HG03565 (cell line): ENCODE measurements around the gene DYSF.

ENCODE experiments used
- ATAC-seq: cut with Tn5 transposase; IDR thresholded peaks from one replicate; pipeline ENCODE4 v1.9.1; 2021; ENCODE audit warnings: mild to moderate bottlenecking, moderate library complexity; ENCODE audit not compliant: unreplicated experiment

Gene DYSF

GRCh38 chr2:71455741-71456569, 2.6 kb downstream of the DYSF start:
- ATAC-seq: no peak

DNA sequence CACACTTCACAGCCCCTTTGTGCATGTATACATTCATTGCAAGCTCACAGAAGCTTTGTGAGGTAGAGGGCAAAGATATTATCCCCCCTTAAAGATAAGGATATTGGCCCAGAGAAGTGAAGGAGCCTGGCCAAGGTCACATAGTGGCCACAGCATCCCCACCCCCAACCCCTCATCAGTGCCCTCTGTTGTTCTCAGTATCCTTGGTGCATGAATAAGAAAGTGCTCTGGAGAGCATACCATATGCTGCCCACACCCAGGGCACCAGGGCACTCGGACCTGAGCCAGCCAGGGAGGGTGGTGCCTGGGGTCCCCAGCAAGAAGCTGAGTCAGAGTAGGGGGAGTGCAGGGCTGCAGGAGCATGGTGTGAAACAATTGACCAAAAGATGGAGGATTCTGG, 3.3 kb downstream of the DYSF start:
- no peak for ATAC-seq

GRCh38 chr2:71457123-71457915, 4.0 kb downstream of the DYSF start:
- no peak for ATAC-seq

DNA sequence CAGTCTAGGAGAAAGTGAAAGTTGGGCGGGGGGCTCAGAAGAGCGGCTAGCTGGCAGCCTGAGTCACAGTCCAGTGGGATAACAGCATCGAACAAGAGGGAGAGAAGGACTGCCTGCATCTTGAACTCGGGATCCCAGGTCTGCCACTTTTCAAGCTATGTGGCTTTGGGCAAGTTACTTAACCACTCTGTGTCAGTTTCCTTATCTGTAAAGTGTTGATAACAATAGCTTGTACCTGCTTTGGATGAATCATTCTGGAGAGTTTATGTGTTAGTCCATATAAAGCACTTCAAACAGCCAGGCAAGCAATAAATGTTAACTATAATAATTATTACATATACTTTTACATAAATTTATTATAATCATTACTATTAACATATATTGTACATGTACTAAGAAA, 4.6 kb downstream of the DYSF start:
- no peak for ATAC-seq

DNA sequence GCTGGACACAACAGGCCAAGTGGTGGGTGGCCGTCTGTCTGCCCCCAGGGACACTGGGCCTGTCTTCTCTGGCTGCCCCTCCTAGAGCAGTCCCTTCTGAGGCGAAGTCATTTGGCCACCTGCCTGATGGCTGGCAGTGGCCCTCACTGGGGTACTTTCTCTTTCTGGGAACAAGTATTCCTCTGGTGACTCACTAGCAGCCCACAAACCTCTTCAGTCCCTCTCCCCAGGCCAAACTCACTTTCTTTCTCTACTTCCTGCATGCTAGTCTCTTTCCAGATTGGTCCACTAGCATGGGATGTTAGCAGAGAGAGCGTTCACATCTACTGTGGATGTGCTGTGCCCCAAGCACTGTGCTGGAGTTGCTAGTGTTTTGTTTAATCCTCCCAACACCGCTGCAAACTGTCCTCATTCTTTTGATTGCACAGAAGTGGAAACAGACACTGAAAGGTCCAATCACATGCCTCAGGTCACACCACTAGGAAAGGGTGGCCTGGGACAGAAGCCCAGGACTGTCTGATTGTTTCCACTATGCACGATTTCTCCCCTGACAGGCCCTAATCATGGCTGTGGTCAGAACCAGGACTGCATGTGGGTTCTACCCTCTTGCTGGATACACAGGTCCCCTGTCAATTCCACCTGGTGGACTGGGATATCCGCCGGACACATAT, 5.2 kb downstream of the DYSF start:
- ATAC-seq: no peak

- no peak for ATAC-seq
Measured at GRCh38 chr2:71459084-71459431, 5.7 kb downstream of the DYSF start.

DNA sequence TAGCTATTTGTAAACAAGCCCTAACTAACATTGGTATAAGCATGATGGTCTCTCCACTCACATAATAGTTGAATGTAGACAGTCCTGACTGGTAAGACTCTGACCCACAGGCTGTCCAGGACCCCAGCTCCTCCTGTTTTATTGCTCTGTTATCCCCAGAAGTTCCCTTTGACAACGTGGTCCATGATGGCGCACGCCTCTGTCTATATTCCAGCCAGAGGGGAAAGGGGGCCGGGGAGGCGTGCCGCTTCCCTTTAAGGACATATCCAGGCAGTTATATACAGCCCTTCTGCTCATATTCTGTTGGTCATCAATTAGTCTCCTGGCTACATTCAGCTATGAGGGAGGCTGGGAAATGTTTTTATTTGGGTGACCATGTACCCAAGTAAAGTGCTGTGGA, 6.7 kb downstream of the DYSF start:
- no peak for ATAC-seq

DNA sequence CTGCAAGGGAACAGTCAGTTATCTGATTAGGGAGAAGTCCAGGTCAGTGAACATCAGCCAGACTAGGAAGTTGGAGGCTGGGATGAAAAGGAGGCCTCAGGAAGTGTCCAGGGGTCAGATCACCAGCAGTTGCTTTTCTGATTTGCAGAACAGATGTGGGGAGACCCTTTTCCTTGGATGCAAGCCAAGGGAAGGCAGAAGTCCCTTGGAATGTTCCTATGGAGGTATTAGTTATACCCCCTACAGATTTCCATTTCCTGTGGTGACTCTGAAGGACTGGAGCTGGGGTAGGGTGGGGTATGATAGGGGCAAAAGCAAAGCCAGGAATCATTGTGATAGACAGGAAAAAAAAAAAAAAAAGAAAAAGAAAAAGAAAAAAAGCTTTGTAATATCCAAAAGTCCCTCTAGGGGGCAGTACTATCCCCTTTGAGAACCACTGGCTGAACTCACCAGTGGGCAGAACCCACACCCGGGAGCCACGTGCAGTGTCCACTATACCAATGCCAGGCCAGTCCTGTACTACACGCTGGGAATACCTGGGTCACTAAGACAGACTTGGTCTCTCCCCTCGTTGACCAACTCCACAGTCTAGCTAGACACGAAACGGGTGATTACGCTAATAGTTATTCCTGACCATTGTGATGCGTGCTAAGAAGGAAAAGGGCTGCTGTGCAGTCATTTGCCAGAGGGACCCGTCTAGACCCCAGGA, 7.4 kb downstream of the DYSF start:
- no peak for ATAC-seq

DNA sequence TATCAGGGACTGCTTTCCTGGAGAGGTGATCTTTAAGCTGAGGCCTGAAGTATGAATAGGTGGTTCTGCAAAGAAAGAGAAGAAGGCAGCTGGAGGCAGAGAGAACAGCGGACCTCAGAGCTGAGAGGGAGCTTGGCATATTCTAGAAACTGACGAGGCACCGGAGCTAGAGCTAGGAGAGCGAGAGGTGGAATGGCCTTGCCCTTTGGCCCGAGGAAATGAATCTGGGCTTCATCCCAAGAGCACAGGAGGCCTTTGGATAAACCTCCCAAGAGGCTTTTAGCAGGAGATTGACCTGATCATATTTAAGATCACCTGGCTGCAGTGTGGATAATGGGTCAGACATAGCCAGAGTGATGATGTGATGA, 7.9 kb downstream of the DYSF start:
- no peak for ATAC-seq

DNA sequence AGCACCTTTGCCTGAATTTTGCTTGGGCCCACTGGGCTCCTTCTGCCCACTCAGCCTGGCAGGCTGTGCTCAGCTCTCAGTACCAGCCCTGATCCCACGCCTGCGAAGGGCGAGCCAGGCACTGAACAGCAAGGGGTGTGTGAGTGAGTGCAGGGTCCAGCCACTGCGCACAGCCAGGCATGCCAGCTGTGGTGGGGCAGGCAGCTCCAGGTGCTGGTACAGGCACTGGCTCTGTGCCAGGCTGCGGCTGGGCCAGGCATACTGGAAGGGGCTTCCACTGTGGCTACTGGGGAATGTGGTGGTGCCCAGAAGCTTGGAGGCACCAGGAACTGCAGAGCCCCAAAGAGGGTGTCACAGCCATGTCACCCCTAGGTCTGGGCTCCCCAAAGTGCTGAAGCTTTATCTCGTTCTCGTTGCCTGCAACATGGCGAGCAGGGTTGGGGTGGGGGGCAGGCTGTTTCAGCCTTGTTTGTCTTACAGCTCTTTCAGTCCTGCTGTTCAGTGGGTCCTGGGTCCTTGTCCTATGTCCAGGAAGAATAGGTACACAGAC, 8.8 kb downstream of the DYSF start:
- ATAC-seq: no peak

DNA sequence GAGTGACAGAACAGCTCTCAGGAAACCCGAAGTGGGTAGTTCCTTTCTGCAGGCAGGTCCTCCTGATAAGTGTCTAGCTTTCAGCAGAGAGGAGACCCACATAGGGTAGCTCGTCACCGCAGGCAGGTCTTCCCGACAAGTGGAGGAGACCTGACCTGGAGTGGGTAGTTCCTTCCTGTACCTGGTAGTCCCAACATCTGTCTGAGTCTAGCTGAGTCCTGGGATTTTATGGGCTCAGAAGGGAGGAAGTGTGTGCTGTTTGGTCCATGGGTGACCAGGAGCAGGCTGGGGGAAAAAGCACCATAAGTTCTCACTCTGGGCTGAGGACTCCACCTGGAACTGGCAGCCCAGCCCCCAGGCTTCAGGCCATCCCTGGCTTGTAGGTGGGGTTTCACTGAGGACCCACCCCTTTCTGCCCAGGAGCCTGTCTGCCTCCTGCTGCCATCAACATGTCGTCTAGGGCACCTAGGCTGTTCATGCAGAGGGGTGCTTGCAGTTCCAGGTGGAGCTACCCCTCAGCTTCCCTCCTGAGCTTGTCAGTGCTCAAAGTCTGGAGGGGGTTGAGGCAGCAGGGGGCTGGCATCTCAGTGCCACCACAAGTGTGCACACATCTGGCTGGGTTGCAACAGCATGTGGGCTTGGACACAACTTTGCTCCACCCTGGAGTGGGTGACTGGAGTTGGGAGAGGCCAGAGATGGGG, 9.4 kb downstream of the DYSF start:
- ATAC-seq: no peak

- no peak for ATAC-seq
Measured at GRCh38 chr2:71463342-71463654, 9.9 kb downstream of the DYSF start.

DNA sequence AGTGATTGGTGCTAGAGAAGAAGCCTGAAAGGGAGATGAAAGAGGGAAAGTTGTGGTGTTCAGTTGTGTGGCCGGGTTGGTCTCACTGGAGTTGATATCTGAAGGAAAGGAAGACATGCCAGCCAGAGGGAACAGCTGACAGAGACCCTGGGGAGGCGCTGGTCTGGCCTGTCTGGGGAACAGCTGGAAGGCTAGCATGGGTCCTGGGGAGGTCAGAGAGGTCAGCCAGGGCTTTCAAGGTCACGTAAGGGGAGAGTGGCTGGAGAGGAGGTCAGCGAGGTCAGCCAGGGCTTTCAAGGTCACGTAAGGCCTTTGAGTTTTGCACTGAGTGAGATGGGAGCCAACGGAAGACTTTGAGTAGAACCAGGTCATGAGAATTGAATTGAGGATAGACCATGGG, 11.0 kb downstream of the DYSF start:
- ATAC-seq: no peak

DNA sequence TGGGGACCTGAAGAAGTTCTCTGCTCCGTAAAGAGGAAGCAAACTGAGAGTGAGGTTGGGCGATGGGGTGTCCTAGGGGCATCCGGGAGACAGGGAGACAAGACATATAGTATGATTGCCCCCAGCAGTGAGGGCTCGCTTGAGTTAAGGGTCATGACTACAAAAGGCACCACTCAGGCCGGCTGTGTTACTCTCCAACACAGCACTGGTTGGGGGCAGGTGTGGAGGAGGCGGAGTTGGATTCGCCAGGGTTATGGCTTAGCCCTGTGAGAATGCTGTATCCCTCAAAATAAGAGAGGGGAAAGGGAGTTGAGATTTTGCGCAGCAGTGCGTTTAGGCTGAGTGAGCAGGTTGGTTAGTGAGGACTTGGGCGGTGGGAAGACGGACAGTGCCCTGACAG, 12.0 kb downstream of the DYSF start:
- no peak for ATAC-seq

- ATAC-seq: no peak
Measured at GRCh38 chr2:71465961-71466300, 12.6 kb downstream of the DYSF start.

DNA sequence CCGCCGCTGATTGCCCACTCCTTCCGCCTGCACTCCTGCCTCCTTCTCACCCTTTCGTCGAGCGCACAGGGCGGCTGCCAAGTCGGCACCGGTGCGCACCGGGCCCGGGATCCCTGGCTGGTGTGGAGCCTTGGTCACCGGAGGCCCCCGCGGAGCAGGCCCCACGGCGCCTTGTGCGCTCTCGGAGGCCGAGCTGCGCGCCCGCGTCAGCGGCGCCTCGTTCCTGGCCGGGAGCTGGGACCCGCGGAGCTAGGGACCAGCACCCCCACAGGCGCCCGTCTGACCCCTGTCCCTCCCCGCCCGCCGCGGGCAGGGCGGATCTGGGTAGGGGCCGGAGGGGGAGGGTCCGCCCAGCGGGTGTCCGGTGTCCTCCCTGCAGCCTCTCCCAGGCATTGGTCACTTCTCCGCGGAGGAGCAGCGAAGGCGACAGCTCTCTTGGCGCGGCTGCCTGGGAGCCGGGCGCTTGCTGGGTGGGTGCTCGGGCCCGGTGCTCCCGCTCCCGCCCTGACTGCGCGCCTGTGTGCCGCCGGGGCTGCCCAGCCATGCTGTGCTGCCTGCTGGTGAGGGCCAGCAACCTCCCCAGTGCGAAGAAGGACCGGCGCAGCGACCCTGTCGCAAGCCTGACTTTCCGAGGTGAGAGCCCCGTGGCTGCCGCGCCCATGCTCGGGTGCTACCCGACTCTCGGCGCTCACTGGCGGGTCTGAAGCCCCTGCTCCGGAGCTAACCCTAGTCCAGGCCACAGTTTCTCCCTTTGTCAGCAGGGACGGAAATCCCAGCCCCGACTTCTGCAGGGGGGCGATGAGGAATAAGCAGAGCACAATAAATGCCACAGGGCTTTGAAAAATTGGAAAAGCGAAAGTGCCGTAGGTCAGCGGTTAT, 13.2 kb downstream of the DYSF start:
- ATAC-seq: no peak

- ATAC-seq: no peak
Measured at GRCh38 chr2:71467180-71467815, 13.9 kb downstream of the DYSF start.

DNA sequence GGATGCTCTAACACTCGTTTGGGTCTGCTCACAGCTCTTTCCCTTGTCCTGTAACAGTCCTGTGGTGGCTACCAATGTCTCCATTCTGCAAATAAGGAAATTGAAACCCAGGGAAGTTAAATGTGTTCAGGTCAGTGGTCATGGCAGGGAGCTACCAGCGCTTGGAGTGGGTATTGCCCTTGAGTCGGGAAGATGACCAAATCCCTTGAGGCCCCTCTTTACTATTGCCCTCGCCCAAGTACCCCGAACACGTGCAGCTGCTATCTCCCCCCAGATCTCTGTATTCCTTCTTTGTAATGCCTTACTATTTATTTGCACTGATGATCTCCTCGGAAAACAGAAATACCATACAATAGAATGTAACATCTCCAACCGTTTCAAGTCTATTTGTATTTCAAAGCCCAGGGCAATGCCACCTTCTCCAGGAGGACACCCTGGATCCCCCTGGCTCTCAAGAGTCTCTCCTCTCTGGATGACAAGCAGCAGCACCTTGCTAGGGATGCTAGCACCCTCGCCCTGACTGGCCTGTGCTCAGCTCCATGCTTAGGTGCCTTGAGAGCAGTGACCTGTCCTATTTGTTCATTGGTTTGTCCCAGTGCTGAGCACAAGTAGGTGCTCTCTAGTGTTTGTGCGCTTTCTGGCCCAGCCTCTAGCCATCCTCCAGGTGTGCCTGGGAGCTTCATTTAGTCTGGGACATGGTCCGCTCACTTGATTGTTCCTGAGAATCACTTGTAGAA, 15.1 kb downstream of the DYSF start:
- no peak for ATAC-seq
